Measurements from ENCODE around the gene GZMM. TPM values are rescaled to one million over a fixed set of nuclear protein-coding genes. Genes with fewer than 3 reads are reported as not detected.

Gene GZMM
- total RNA-seq, 1 experiment from 2014 or later, result 0.66 TPM

GRCh38 chr19:547836-548720 is 4.2 kb downstream of the GZMM start:
- Histone ChIP-seq H3K23me2 (ENCODE audit: insufficient read length, low read depth, low read length, poor library complexity, severe bottlenecking) (no peaks in the 10 kb centered on the region), H3K9me3 (ENCODE audit: control insufficient read depth, low read depth, low read length) (no peaks in the 10 kb centered on the region), H2BK15ac (ENCODE audit: low read depth, low read length) (no peak overlapping the region), H3K27ac (ENCODE audit: insufficient read length, low read depth, low read length) (no peak overlapping the region), H3K27me3 (ENCODE audit: insufficient read depth, low read length) (no peaks in the 10 kb centered on the region), H3K56ac (ENCODE audit: insufficient read length, low read depth, low read length) (no peak overlapping the region), H4K20me1 (ENCODE audit: control insufficient read depth, insufficient read depth, insufficient read length) (no peaks in the 10 kb centered on the region), H2AK5ac (ENCODE audit: insufficient read length, low read length) (no peak overlapping the region), H3K4me2 (ENCODE audit: insufficient read depth, insufficient read length, low read length) (no peak overlapping the region), H3K23ac (ENCODE audit: insufficient read length, low read depth, low read length) (no peak overlapping the region), H2BK12ac (ENCODE audit: insufficient read length, low read depth, low read length) (no peak overlapping the region), H3K4ac (ENCODE audit: low read depth, low read length) (no peak overlapping the region), H4K5ac (ENCODE audit: insufficient read length, low read depth, low read length) (no peak overlapping the region), H2BK120ac (ENCODE audit: low read depth, low read length, poor library complexity, severe bottlenecking) (no peak overlapping the region), H2AFZ (ENCODE audit: low read length) (no peak overlapping the region), H2BK20ac (ENCODE audit: low read depth, low read length, poor library complexity, severe bottlenecking) (no peak overlapping the region), H3K14ac (ENCODE audit: insufficient read depth, low read length) (no peak overlapping the region), H3T11ph (ENCODE audit: low read length) (no peak overlapping the region), H3K4me1 (ENCODE audit: insufficient read depth, low read length) (no peaks in the 10 kb centered on the region), H3K18ac (ENCODE audit: insufficient read length, low read depth, low read length) (no peak overlapping the region), H4K8ac (replicated peaks; ENCODE audit: insufficient read length, low read depth, low read length) (no peak overlapping the region), H3K79me1 (ENCODE audit: insufficient read depth, low read depth, low read length, poor library complexity, severe bottlenecking) (no peaks in the 10 kb centered on the region), H3K79me2 (ENCODE audit: insufficient read depth, low read length) (no peaks in the 10 kb centered on the region), H3K9ac (ENCODE audit: extremely low read depth, insufficient read length, low read length) (no peak overlapping the region), H2BK5ac (ENCODE audit: insufficient read length, low read length) (no peak overlapping the region), H4K91ac (ENCODE audit: insufficient read length, low read depth, low read length) (no peak overlapping the region)
- Mint-ChIP-seq H3K27ac (no peak overlapping the region), H3K36me3 (ENCODE audit: insufficient read depth in 1 of 3, low read depth in 3 of 3) (peaks cover 0 to 3% (median 3%) of the 10 kb centered on the region in 3 experiments; a peak in 3 of 7 replicates), H3K9me3 (no peaks in the 10 kb centered on the region; a peak in 1 of 5 replicates), H3K4me3 (no peak overlapping the region), H3K4me1 (peaks cover 4 to 6% of the 10 kb centered on the region in 2 experiments; a peak in 2 of 4 replicates), H3K27me3 (ENCODE audit: low read depth) (peaks cover 25% of the 10 kb centered on the region)
- no CpG with 5 or more reads among the region's 26 CpGs for WGBS (ENCODE audit: extremely low coverage, insufficient read length, low lambda C conversion rate)
- peak; percentile 28 for DNase-seq
- TF ChIP-seq CTCF (conservative IDR thresholded peaks at IDR 0.05), result no peak
